ENCODE results near the gene RNASEH1. TPM values are rescaled to one million over a fixed set of nuclear protein-coding genes. Genes with fewer than 3 reads are reported as not detected.
A peak's percentile ranks its signal among the peaks of the same experiment; 100 is the strongest.

The RNASEH1 gene
- total and polyA plus RNA-seq, 2 of the 13 experiments (the other 11 are each of a cell fraction or from before 2014, with no cell fraction given): 14.5 to 57.4 TPM

GRCh38 chr2:3580449-3580848 lies 22.3 kb upstream of the RNASEH1 start:
- ChIA-PET POLR2A (interaction anchor here (1.1 to 3.3 kb wide), 2 partner anchors 22 to 86 kb away, joined by 3 to 15 read pairs; partner anchors contain the start of gene RNASEH1), CTCF (ENCODE audit: low intra/inter-chr PET ratio, low total read pairs) (no interaction called here)
- 87% methylated on average over 5 of the region's 5 CpGs for WGBS (ENCODE audit: low lambda C conversion rate)
- H2AFZ ChIP-seq (ENCODE audit: low read length): no peak overlapping the region
- peaks cover 61% of the 10 kb centered on the region for H3K4me1 ChIP-seq (ENCODE audit: insufficient read depth, low read length)
- no peak for TF ChIP-seq HMG20A (CRISPR knock-in tag; IDR thresholded peaks at IDR 0.05; ENCODE audit: borderline replicate concordance)
- TF ChIP-seq ZNF260 (CRISPR knock-in tag; IDR thresholded peaks at IDR 0.05; ENCODE audit: borderline replicate concordance, low read depth): no peak
- TF ChIP-seq POLR2G (IDR thresholded peaks at IDR 0.05; ENCODE audit: low read depth, low read length): peak; percentile 54
- DNase-seq (ENCODE audit: low spot score) (no peak), ATAC-seq (no peak), FAIRE-seq (no peak)
- BruUV-seq (replicated peaks): no TSS peak
- H3K36me3 ChIP-seq (replicated peaks in 1 of 2; ENCODE audit: control insufficient read depth in 1 of 2, insufficient read depth in 2 of 2, low read length in 2 of 2): peaks cover 21 to 64% of the 10 kb centered on the region in 2 experiments
- H3K4me2 ChIP-seq (ENCODE audit: low read depth, low read length): no peak overlapping the region
- no peak overlapping the region for H3K9ac ChIP-seq (ENCODE audit: insufficient read depth, low read depth, low read length)
- no peak overlapping the region for H3K4me3 ChIP-seq (replicated peaks in 1 of 3; ENCODE audit: insufficient read depth in 1 of 3, low read depth in 2 of 3, low read length in 3 of 3)
- intact Hi-C loops (cut with micrococcal nuclease; ENCODE audit: unreplicated experiment) (no loop called here), in situ Hi-C loops (cut with HindIII; ENCODE audit: extremely low pct_ligation_motif_present, low pct_unique_long_range_greater_than_20kb) (no loop called here)
- H4K20me1 ChIP-seq (ENCODE audit: insufficient read depth, low read length): peaks cover 64% of the 10 kb centered on the region
- H3K27me3 ChIP-seq (ENCODE audit: control insufficient read depth in 1 of 2, insufficient read depth in 2 of 2, low read length in 2 of 2): no peaks in the 10 kb centered on the region; a peak in 1 of 5 replicates
- no peak overlapping the region for H3K27ac ChIP-seq (ENCODE audit: extremely low read length, insufficient read depth, low read length)
- H3K9me3 ChIP-seq (ENCODE audit: low read length): no peaks in the 10 kb centered on the region
- peaks cover 57% of the 10 kb centered on the region for H3K79me2 ChIP-seq (ENCODE audit: insufficient read depth, low read length)

GRCh38 chr2:3578987-3579386 lies 20.9 kb upstream of the RNASEH1 start:
- WGBS (ENCODE audit: low lambda C conversion rate): 89% methylated on average over 5 of the region's 5 CpGs
- H2AFZ ChIP-seq (ENCODE audit: low read length): no peak overlapping the region
- peak overlapping the region; percentile 98; the same call in 1 of the 2 replicates for H3K9ac ChIP-seq (ENCODE audit: insufficient read depth, low read depth, low read length)
- H3K4me1 ChIP-seq (ENCODE audit: insufficient read depth, low read length): peaks cover 55% of the 10 kb centered on the region
- BruUV-seq (replicated peaks): no TSS peak
- no peak for TF ChIP-seq E2F5 (CRISPR knock-in tag; conservative IDR thresholded peaks at IDR 0.05)
- no peak for TF ChIP-seq SAFB2 (CRISPR knock-in tag; IDR thresholded peaks at IDR 0.05; ENCODE audit: borderline replicate concordance, low read depth)
- no peak for TF ChIP-seq CHD2 (IDR thresholded peaks at IDR 0.05; ENCODE audit: low read depth, low read length)
- TF ChIP-seq ZNF235 (CRISPR knock-in tag; IDR thresholded peaks at IDR 0.05; ENCODE audit: borderline replicate concordance): no peak
- no peak for TF ChIP-seq ZNF616 (CRISPR knock-in tag; IDR thresholded peaks at IDR 0.05; ENCODE audit: low read depth)
- TF ChIP-seq ZBTB7A (CRISPR knock-in tag; IDR thresholded peaks at IDR 0.05): no peak
- TF ChIP-seq MTA3 (CRISPR knock-in tag; IDR thresholded peaks at IDR 0.05): no peak
- intact Hi-C loops (cut with micrococcal nuclease; ENCODE audit: unreplicated experiment): no loop called here
- no peak for DNase-seq (ENCODE audit: low spot score)
- peak overlapping the region in 1 of 3 experiments; percentile 89; a peak in 2 of 6 replicates for H3K4me3 ChIP-seq (replicated peaks in 1 of 3; ENCODE audit: insufficient read depth in 1 of 3, low read depth in 2 of 3, low read length in 3 of 3)
- ChIA-PET POLR2A (interaction anchor here (1.1 to 3.3 kb wide), 4 partner anchors 21 to 201 kb away, joined by 3 to 15 read pairs (median 4); partner anchors contain the start of genes EIPR1 and RNASEH1), CTCF (ENCODE audit: low intra/inter-chr PET ratio, low total read pairs) (no interaction called here)
- no peak for ATAC-seq
- no peaks in the 10 kb centered on the region for H3K9me3 ChIP-seq (ENCODE audit: low read length)
- no peak overlapping the region for H3K27ac ChIP-seq (ENCODE audit: extremely low read length, insufficient read depth, low read length)
- FAIRE-seq: no peak
- H3K27me3 ChIP-seq (ENCODE audit: control insufficient read depth in 1 of 2, insufficient read depth in 2 of 2, low read length in 2 of 2): no peaks in the 10 kb centered on the region; a peak in 1 of 5 replicates
- in situ Hi-C loops (cut with HindIII; ENCODE audit: extremely low pct_ligation_motif_present, low pct_unique_long_range_greater_than_20kb): loop anchor here (5.0 kb wide), 1 partner anchor 73 kb away; no protein-coding TSS in a partner anchor
- peaks cover 57% of the 10 kb centered on the region for H3K79me2 ChIP-seq (ENCODE audit: insufficient read depth, low read length)
- H3K36me3 ChIP-seq (replicated peaks in 1 of 2; ENCODE audit: control insufficient read depth in 1 of 2, insufficient read depth in 2 of 2, low read length in 2 of 2): peaks cover 21 to 60% of the 10 kb centered on the region in 2 experiments
- H3K4me2 ChIP-seq (ENCODE audit: low read depth, low read length): peak overlapping the region; percentile 96
- peaks cover 64% of the 10 kb centered on the region for H4K20me1 ChIP-seq (ENCODE audit: insufficient read depth, low read length)

All from HepG2 (cell line).